NCI-H1048 (cell line): ENCODE measurements around the gene RP2.

Experiments used
- DNase-seq: peaks from one replicate; lab custom pipeline; 2025; lab: John Stamatoyannopoulos, UW

Gene RP2

GRCh38 chrX:46836701-46837557 lies at the start of gene RP2:
Gene RP2, plus strand, starts transcription at chrX:46837043. Its CDS starts 58 bp downstream, at chrX:46837101.
- peak; percentile 75 for DNase-seq

- no peak for DNase-seq
These were observed 47.9 kb upstream of the RP2 start for GRCh38 chrX:46788902-46789301.

GRCh38 chrX:46791927-46792809 lies 44.7 kb upstream of the RP2 start:
- no peak for DNase-seq

GRCh38 chrX:46792810-46793188 lies 44.0 kb upstream of the RP2 start:
- no peak for DNase-seq

GRCh38 chrX:46793386-46794143 lies 43.3 kb upstream of the RP2 start:
- DNase-seq: no peak

GRCh38 chrX:46796574-46797191 lies 40.2 kb upstream of the RP2 start:
- DNase-seq: peak; percentile 6

- no peak for DNase-seq
These were observed 33.7 kb upstream of the RP2 start for GRCh38 chrX:46803140-46803539.

- no peak for DNase-seq
These were observed 31.6 kb upstream of the RP2 start for GRCh38 chrX:46805270-46805669.

GRCh38 chrX:46811121-46811520 lies 25.7 kb upstream of the RP2 start:
- DNase-seq: no peak

GRCh38 chrX:46812445-46812844 lies 24.4 kb upstream of the RP2 start:
- DNase-seq: no peak

GRCh38 chrX:46814966-46815365 lies 21.9 kb upstream of the RP2 start:
- no peak for DNase-seq

GRCh38 chrX:46819136-46819535 lies 17.7 kb upstream of the RP2 start:
- DNase-seq: no peak

- DNase-seq: no peak
These were observed 16.3 kb upstream of the RP2 start for GRCh38 chrX:46820391-46821100.

- no peak for DNase-seq
These were observed 13.4 kb upstream of the RP2 start for GRCh38 chrX:46823481-46823880.

- DNase-seq: no peak
These were observed 5.0 kb upstream of the RP2 start for GRCh38 chrX:46831765-46832327.

- DNase-seq: no peak
These were observed 979 bp downstream of the RP2 start for GRCh38 chrX:46837558-46838485.

- no peak for DNase-seq
These were observed 1.6 kb downstream of the RP2 start for GRCh38 chrX:46838486-46838870.

GRCh38 chrX:46838974-46839480 lies 2.2 kb downstream of the RP2 start:
- DNase-seq: no peak

- no peak for DNase-seq
These were observed 4.1 kb downstream of the RP2 start for GRCh38 chrX:46840946-46841345.

- DNase-seq: no peak
These were observed 4.5 kb downstream of the RP2 start for GRCh38 chrX:46841346-46841745.
